GM19438 (cell line): Measurements from ENCODE around the gene IGFBP2.

Source experiments
- ATAC-seq: cut with Tn5 transposase; IDR thresholded peaks from one replicate; pipeline ENCODE4 v1.9.1; 2021; ENCODE audit warnings: low read depth; ENCODE audit not compliant: unreplicated experiment

The IGFBP2 gene

GRCh38 chr2:216608525-216608924 is 24.7 kb upstream of the IGFBP2 start:
- no peak for ATAC-seq

GRCh38 chr2:216615298-216616082 is 17.7 kb upstream of the IGFBP2 start:
- no peak for ATAC-seq

- ATAC-seq, result no peak
Observed at GRCh38 chr2:216616083-216616678, 17.0 kb upstream of the IGFBP2 start.

DNA sequence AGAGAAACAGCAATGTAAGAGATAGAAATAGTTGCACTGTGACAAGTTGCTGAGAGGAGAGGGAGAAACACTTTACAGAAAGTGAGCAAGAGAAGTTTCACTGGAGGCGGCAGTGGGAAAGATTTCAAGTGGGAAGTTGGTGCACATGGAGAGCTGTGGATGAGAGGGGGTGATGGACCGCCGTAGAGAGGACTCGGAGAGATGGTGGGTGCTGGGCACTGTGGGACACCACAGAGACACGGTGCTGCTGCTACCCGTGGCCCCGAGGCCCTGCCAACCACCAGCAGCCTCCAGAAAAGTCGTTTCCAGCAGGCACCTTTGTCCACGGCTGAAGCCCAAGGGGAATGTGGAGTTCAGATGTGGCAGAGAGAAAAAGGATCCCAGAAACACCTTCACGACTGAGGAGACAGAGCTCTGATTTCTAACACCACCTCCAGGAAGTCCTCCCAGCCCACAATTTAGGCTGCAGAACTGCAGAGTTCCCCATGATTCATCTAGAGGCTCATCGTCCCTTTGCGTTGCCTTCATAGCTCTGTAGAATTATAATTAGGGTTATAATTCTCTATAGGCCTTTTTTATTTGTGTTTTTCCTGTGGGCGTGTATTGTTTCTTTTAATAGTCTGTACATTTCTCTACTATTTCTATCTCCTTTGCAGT is 15.9 kb upstream of the IGFBP2 start:
- ATAC-seq, result no peak

GRCh38 chr2:216618785-216619184 is 14.4 kb upstream of the IGFBP2 start:
- ATAC-seq, result no peak

- no peak for ATAC-seq
Observed at GRCh38 chr2:216619411-216620393, 13.5 kb upstream of the IGFBP2 start.

GRCh38 chr2:216620786-216621185 is 12.4 kb upstream of the IGFBP2 start:
- no peak for ATAC-seq

DNA sequence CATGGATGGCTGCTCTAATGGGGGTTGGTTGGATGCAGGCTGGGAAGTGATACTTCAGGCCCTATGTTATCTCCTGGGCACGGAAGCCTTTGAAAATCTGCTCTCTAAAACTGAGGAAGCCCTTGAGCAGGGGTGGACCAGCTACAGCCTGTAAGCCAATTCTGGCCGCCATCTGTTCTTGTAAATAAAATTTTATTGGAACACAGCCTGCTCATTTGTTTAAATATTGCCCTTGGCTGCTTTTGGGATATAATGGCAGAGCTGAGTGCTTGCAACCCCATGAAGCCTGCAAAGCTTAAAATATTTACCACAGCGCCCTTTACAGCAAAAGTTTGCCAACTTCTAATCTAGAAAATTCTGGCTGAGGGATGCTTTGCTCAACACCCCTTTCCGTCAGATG is 11.9 kb upstream of the IGFBP2 start:
- ATAC-seq, result no peak

- ATAC-seq, result no peak
Observed at GRCh38 chr2:216622526-216622925, 10.7 kb upstream of the IGFBP2 start.

DNA sequence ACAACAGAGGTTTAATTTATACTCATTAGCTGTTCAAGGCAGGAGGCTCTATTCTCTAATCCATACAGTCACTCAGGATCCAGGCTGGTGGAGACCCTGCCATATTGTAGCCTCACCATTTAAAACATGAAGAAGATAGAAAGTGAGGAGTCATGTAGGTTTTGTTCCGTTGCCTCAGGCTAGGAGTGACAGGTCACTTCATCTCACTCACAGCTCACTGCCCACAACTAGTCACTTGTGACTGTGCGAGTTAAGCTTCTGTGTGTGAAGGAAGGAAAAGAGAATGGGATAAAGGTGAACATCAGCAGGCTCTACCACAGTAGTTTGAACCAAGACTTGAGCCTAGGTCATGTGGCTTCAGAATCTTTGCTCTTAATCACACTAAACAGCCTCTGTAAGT is 9.0 kb upstream of the IGFBP2 start:
- ATAC-seq, result no peak

DNA sequence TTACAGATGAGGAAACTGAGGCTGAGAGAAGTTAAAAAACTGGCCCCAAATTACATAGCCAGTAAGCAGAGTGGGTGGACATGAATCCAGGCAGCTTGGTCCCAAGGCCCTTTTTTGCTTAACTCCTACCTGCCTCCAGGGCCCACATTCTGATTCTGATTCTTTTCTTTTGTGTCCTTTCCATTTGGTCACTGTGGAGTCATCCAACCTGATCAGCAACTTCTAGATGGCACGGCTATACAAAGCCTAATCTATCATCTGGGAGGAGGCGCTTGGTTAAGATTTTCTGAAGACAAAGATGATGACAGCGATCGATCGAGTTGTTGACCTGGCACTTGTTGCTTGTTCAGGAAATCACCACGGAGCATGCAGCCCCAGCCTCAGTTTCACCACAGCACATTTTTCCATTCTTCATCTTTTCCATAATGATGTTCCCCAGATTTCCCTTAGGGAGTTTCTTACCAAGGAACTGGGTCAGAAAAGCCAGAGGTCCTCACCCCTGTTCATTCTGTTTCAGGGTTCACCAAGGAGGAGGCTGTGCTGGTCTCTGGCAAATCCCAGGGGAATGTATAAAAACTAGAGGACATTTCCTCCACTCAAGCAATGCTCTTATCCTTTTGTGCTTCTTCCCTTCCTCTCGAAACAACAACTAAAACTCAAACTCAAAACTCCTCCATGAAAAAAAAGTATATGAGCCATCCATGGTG is 6.9 kb upstream of the IGFBP2 start:
- no peak for ATAC-seq

DNA sequence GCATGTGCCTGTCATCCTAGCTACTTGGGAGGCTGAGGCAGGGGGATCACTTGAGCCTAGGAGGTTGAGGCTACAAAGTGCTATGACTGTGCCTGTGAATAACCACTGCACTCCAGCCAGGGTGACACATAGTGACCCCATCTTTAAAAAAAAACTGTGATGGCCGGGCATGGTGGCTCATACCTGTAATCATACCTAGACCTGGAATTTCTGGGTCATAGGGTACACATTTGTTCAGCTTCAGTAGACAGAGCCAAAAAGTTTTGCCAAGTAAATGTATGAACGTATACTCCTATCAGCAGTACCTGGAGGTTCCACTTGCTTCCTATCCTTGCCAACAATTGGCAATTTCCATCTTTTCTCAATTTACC is 6.4 kb upstream of the IGFBP2 start:
- no peak for ATAC-seq

- no peak for ATAC-seq
Observed at GRCh38 chr2:216629784-216630183, 3.4 kb upstream of the IGFBP2 start.

GRCh38 chr2:216632346-216632951 is 771 bp upstream of the IGFBP2 start:
- no peak for ATAC-seq

DNA sequence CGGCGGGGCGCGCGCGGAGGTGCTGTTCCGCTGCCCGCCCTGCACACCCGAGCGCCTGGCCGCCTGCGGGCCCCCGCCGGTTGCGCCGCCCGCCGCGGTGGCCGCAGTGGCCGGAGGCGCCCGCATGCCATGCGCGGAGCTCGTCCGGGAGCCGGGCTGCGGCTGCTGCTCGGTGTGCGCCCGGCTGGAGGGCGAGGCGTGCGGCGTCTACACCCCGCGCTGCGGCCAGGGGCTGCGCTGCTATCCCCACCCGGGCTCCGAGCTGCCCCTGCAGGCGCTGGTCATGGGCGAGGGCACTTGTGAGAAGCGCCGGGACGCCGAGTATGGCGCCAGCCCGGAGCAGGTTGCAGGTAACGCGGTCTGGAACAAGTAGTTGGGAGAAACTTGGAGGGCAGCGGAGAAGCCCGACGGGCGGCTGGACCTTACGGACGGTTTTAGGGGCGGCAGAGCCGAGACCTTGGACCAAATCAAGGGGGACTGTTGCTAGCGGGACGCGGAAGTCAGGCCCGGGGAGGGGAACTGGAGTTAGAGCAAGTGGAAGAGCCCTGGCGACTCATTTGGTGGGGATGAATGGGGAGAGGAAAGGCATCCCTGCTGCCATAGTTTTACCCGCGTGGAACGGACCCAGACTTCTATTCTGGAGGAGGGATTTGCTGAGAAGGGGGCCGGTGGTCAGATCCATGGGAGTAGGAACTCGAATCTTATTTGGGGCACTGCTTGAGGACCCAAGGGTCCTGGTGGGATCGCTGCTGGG is 573 bp downstream of the IGFBP2 start:
- no peak for ATAC-seq

DNA sequence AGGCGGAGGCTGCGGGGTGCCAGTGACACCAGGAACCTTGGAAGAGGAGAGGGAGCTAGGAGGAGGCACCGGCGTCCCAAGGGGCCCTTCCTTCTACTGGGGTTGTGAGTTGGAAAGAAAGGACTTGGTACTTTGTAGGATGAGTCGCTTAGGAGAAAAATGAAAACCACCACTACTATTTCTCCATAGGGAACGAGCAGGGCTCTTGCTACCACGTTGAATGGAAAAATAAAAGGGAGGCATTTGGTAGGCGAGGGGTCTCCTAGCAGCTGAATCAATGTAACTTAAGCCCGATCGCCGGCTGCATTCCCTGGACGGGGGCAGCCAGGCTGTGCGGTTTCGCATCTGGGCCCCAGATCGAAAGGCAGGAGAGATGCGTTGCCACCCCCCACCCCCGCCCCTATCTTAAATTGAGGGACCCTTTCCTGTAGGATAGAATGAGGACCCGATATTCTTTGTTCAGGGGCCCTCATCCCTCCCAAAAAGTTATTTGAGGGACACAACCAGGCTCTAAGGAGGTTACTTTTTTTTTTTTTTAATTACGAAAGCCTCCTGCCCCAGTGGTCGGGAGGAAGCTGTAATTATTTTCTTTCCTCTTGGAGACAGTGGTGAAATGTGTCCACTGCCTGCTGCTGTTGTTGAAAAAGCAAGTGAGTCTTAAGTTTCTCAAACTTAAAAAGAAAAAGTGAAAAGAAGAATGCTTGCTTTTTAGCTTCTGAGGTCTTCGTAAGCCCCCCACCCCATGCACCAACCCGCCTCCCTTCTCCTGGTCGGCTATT is 1.3 kb downstream of the IGFBP2 start:
- ATAC-seq, result no peak

DNA sequence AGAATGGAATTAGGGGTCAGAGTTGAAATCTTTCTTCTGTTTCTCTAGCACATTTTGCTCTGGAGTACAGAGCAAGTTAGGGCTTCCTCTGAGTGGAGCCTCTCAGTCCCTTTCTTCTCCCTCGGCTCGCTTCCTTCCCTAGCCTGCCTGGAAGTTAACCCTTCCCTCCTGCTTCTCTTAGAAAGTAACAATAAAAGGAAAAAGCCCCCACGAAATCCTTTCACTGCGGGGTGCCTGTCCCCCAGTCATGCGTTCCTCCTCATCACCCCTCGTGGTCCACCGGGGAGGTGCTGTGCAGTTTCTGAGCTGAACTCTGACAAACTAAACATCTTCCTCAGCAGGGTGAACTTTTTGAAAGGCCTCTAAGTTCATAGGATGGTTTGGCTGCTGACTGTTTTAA is 2.0 kb downstream of the IGFBP2 start:
- no peak for ATAC-seq
